Mesodermal cell (in vitro differentiated cells): ENCODE results near the gene ARL5C.
"Not testable (repeated sequence)": the region's sequence is repeated elsewhere in the genome, so short reads cannot be mapped to it uniquely, and the experiment has no call there.

Experiments
- H3K27ac ChIP-seq: 2 replicates; pipeline ENCODE4 v1.7.0; 2013; ENCODE audit warnings: mild to moderate bottlenecking, low read depth, low read length, moderate library complexity; ENCODE audit not compliant: severe bottlenecking
- H3K36me3 ChIP-seq: 2 replicates; pipeline ENCODE4 v1.7.1; 2013; ENCODE audit warnings: mild to moderate bottlenecking, low read length, moderate library complexity; ENCODE audit not compliant: control insufficient read depth, insufficient read depth
- H3K4me1 ChIP-seq: one replicate; pipeline ENCODE4 v1.7.1; 2013; ENCODE audit warnings: mild to moderate bottlenecking, low read length; ENCODE audit not compliant: insufficient read depth, control insufficient read depth, poor library complexity, severe bottlenecking
- H3K4me3 ChIP-seq: 2 replicates; pipeline ENCODE4 v1.7.0; 2013; ENCODE audit warnings: low read length, control low read depth, mild to moderate bottlenecking; ENCODE audit not compliant: insufficient read depth, poor library complexity, severe bottlenecking; ENCODE audit errors: extremely low read depth
- H3K9me3 ChIP-seq: 2 replicates; pipeline ENCODE4 v1.7.1; 2013; ENCODE audit warnings: mild to moderate bottlenecking, low read length, moderate library complexity; ENCODE audit not compliant: control insufficient read depth
- WGBS, 2 experiments: methylation state at CpG; one replicate each; pipeline ENCODE4 v1.1.5; 2013; ENCODE audit warnings: missing lambda C conversion rate in 2 of 2; ENCODE audit not compliant: insufficient coverage in 2 of 2; 5-methylcytosine and 5-hydroxymethylcytosine counted together

The ARL5C gene

GRCh38 chr17:39177256-39177655, 11.3 kb upstream of the ARL5C start:
- Histone ChIP-seq H3K36me3 (peaks cover 58% of the 10 kb centered on the region), H3K9me3 (no peaks in the 10 kb centered on the region), H3K27ac (no peak overlapping the region), H3K4me3 (no peak overlapping the region), H3K4me1 (peaks cover 14% of the 10 kb centered on the region)
- 89 to 95% methylated on average over 12 of the region's 12 CpGs for WGBS, 2 experiments

DNA sequence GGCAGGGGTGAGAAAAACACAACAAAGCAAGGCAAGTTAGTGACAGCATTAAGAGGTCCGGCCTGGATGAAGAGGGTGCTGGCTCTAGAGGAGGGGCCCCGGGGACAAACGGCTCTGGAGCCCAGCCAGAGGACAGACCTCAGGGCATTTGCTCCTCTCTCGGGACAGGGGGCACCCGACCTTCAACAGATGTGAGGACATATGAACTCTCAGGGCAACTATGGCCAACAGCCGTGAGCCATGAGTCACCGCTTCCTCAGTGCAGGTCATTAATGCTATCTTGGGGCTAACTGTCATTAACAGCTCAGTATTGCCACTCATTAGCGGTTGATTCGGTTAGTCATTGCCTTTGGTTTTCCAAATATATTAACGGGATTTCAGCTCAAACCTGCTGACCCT, 9.7 kb upstream of the ARL5C start:
- Histone ChIP-seq H3K9me3 (no peaks in the 10 kb centered on the region), H3K36me3 (peaks cover 44% of the 10 kb centered on the region), H3K27ac (no peak overlapping the region), H3K4me1 (peaks cover 14% of the 10 kb centered on the region), H3K4me3 (no peak overlapping the region)
- WGBS, 2 experiments, result 85 to 94% methylated on average over 10 of the region's 10 CpGs

- 69 to 84% methylated on average over 29 to 33 of the region's 35 CpGs for WGBS, 2 experiments
- Histone ChIP-seq H3K36me3 (peaks cover 39% of the 10 kb centered on the region), H3K9me3 (no peaks in the 10 kb centered on the region), H3K4me3 (no peak overlapping the region), H3K27ac (no peak overlapping the region), H3K4me1 (peaks cover 14% of the 10 kb centered on the region)
Observed at GRCh38 chr17:39174920-39175694, 9.1 kb upstream of the ARL5C start.

DNA sequence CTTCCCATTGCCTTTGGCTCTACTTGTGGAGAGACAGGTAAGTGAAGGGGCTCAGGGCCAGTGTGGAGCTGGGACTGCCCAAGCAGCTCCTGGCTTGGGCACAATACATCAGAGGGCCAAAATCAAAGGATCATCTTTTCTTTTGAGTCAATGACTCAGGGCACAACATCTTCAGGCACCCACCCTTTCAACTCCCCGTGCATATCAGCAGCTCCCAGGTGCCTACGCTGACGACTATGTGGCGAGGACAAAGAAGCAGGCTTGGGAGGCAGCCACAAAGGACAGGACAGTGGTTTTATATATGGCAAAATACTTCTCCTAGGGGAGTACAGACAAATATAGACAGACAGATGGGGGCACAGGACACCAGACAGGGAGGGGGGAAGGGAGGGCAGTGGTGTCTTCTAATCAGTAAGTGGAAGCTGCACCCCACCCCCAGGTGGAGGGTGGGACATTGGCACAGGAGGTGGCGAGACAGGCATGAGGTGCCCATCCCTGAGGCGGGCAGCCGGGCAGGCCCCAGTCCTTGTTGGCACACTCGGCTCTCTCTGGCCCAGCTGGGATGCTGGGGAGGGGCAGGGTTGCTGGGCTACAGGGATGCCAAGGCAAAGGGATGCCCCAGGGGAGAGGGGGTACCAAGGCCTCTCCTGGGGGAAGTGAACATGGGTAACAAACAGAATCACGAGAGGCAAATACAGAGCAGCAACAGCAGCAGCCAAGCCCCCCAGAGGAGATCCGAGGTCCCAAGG, 7.7 kb upstream of the ARL5C start:
- Histone ChIP-seq H3K36me3 (peaks cover 30% of the 10 kb centered on the region), H3K27ac (no peak overlapping the region), H3K9me3 (no peaks in the 10 kb centered on the region), H3K4me1 (peaks cover 14% of the 10 kb centered on the region), H3K4me3 (no peak overlapping the region)
- 85 to 89% methylated on average over 6 to 9 of the region's 10 CpGs for WGBS, 2 experiments

GRCh38 chr17:39173080-39173479, 7.1 kb upstream of the ARL5C start:
- no peak overlapping the region for H3K4me3 ChIP-seq
- no peak overlapping the region for H3K27ac ChIP-seq
- H3K36me3 ChIP-seq, result peaks cover 28% of the 10 kb centered on the region
- H3K9me3 ChIP-seq, result no peaks in the 10 kb centered on the region
- peaks cover 14% of the 10 kb centered on the region for H3K4me1 ChIP-seq
- 83 to 88% methylated on average over 1 of the region's 5 CpGs for WGBS, 2 experiments

- 95 to 96% methylated on average over 4 of the region's 5 CpGs for WGBS, 2 experiments
- Histone ChIP-seq H3K36me3 (peaks cover 16% of the 10 kb centered on the region), H3K9me3 (no peaks in the 10 kb centered on the region), H3K4me1 (peaks cover 20% of the 10 kb centered on the region), H3K4me3 (no peak overlapping the region), H3K27ac (no peak overlapping the region)
Observed at GRCh38 chr17:39171933-39172332, 6.0 kb upstream of the ARL5C start.

GRCh38 chr17:39170558-39170957, 4.6 kb upstream of the ARL5C start:
- Histone ChIP-seq H3K27ac (no peak overlapping the region), H3K36me3 (peaks cover 5% of the 10 kb centered on the region), H3K4me1 (peaks cover 13% of the 10 kb centered on the region), H3K4me3 (no peak overlapping the region), H3K9me3 (no peaks in the 10 kb centered on the region)
- 84 to 100% methylated on average over 2 to 4 of the region's 6 CpGs for WGBS, 2 experiments

DNA sequence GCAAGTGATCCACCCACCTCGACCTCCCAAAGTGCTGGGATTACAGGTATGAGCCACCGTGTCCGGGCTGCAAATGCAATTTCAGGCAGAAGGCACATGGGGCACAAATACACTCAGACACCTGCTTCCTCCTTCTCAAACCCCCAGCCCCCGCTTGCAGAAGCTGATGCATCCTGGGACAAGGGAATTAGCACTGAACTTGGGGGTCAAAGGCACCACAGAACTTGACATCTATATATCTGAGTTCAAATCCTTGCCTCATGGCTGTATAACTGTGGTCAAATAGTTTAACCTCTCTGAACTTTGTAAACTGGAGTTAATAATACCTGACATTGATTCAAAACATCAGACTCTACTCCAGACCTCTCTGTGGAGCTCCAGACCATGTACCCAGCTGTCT, 4.1 kb upstream of the ARL5C start:
- Histone ChIP-seq H3K4me1 (peaks cover 9% of the 10 kb centered on the region), H3K27ac (no peak overlapping the region), H3K4me3 (no peak overlapping the region), H3K36me3 (peaks cover under 1% of the 10 kb centered on the region), H3K9me3 (no peaks in the 10 kb centered on the region)
- 83 to 91% methylated on average over 2 to 4 of the region's 4 CpGs for WGBS, 2 experiments

DNA sequence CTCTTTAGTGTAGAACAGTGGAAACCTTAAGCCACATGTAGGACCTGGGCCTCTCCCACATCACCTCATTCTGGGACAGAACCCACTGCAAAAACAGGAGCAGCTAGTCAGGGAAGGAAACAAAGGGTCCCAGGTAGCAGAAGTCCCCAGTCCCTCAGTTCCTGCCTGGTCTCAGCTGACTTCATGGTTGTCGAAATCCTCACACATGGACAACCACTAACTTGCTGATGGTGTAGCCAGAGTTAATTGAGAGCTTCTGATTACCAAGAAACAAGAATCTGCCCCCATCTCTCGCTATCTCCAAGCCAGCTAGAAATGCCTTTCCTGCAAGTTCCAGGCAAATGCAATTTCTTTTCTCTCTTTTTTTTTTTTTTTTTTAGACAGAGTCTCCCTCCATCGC, 3.6 kb upstream of the ARL5C start:
- H3K4me3 ChIP-seq, result no peak overlapping the region
- H3K4me1 ChIP-seq, result peaks cover 6% of the 10 kb centered on the region
- no peak overlapping the region for H3K27ac ChIP-seq
- H3K9me3 ChIP-seq, result no peaks in the 10 kb centered on the region
- 90 to 95% methylated on average over 2 of the region's 3 CpGs for WGBS, 2 experiments
- no peaks in the 10 kb centered on the region for H3K36me3 ChIP-seq

GRCh38 chr17:39169101-39169500, 3.1 kb upstream of the ARL5C start:
- no peak overlapping the region for H3K27ac ChIP-seq
- WGBS, 2 experiments, result 95 to 98% methylated on average over 10 to 13 of the region's 14 CpGs
- no peaks in the 10 kb centered on the region for H3K9me3 ChIP-seq
- no peaks in the 10 kb centered on the region for H3K36me3 ChIP-seq
- H3K4me3 ChIP-seq, result no peak overlapping the region
- H3K4me1 ChIP-seq, result peaks cover 6% of the 10 kb centered on the region

DNA sequence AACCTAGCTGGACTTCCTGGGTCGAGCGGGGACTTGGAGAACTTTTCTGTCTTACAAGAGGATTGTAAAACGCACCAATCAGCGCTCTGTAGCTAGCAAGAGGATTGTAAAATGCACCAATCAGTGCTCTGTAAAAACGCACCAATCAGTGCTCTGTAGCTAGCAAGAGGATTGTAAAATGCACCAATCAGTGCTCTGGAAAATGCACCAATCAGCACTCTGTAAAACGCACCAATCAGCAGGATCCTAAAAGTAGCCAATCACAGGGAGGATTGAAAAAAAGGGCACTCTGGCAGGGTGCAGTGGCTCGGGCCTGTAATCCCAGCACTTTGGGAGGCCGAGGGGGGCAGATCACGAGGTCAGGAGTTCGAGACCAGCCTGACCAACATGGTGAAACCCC, 2.5 kb upstream of the ARL5C start:
- not testable (repeated sequence) for H3K36me3 ChIP-seq, H3K4me3 ChIP-seq
- WGBS, 2 experiments, result 92 to 96% methylated on average over 7 to 9 of the region's 10 CpGs

More for the DNA sequence above, 2.5 kb upstream of the ARL5C start:
- not testable (repeated sequence) for H3K9me3 ChIP-seq, H3K4me1 ChIP-seq, H3K27ac ChIP-seq
